Activated B cell treated with CpG ODN at 0.5 μM for 24 hours (primary cell): ENCODE results near the gene ANAPC13. TPM values are rescaled to one million over a fixed set of nuclear protein-coding genes. Genes with fewer than 3 reads are reported as not detected.

ENCODE experiments used
- ATAC-seq: fragments of 200-7000 bp; cut with Tn5 transposase; one replicate; pipeline ENCODE4 v1.10.0; 2021; ENCODE audit warnings: low read depth, mild to moderate bottlenecking, moderate library complexity
- CTCF ChIA-PET: fragments of 350-600 bp; sonication (Branson Sonifier 250); formaldehyde crosslinking; loops from one replicate; lab custom pipeline; 2021; ENCODE audit warnings: antibody characterized with exemption; lab: Charles Lee
- POLR2A ChIA-PET: fragments of 350-600 bp; sonication (Branson Sonifier 250); formaldehyde crosslinking; loops from one replicate; lab custom pipeline; 2021; ENCODE audit warnings: antibody characterized with exemption; lab: Charles Lee
- DNase-seq: peaks from one replicate; pipeline ENCODE4 v3.0.0; 2022
- H3K27ac Mint-ChIP-seq: one replicate; pipeline ENCODE4 v1.8.0; 2020; ENCODE audit warnings: mixed read lengths
- H3K27me3 Mint-ChIP-seq: one replicate; pipeline ENCODE4 v1.8.0; 2021; ENCODE audit warnings: mixed read lengths
- H3K36me3 Mint-ChIP-seq: one replicate; pipeline ENCODE4 v1.8.0; 2021; ENCODE audit warnings: low read depth, mixed read lengths
- H3K4me1 Mint-ChIP-seq: one replicate; pipeline ENCODE4 v1.8.0; 2021; ENCODE audit warnings: mixed read lengths
- H3K4me3 Mint-ChIP-seq: one replicate; pipeline ENCODE4 v1.8.0; 2020; ENCODE audit warnings: mild to moderate bottlenecking, mixed read lengths
- H3K9me3 Mint-ChIP-seq: one replicate; pipeline ENCODE4 v1.8.0; 2020; ENCODE audit warnings: mixed read lengths
- CTCF ChIP-seq: fragments of 200-600 bp; IDR thresholded peaks from one replicate; pipeline ENCODE4 v1.8.0; 2022; ENCODE audit warnings: antibody characterized with exemption, mild to moderate bottlenecking
- intact Hi-C: fragments of 100-400 bp; cut with micrococcal nuclease; formaldehyde crosslinking; loops from one replicate; pipeline ENCODE4 v1.15.1; 2024
- total RNA-seq: library from RNA; stranded (reverse); gene quantifications from 2 replicates; pipeline ENCODE4 v1.2.3, GENCODE V29; 2022

ANAPC13 gene, protein sequence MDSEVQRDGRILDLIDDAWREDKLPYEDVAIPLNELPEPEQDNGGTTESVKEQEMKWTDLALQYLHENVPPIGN
- 27.5 and 31.3 TPM in 2 replicates for total RNA-seq

GRCh38 chr3:134485718-134486576, at the start of gene ANAPC13, which contains the start of gene CEP63:
Gene ANAPC13 (minus strand): TSS chr3:134485985. CDS start chr3:134482904, 3,081 bp downstream.
Gene CEP63 (plus strand): TSS chr3:134486057. CDS start chr3:134495321, 9,264 bp downstream.
- Mint-ChIP-seq H3K36me3 (peaks cover 32% of the 10 kb centered on the region), H3K27me3 (no peaks in the 10 kb centered on the region), H3K27ac (peak within 1 kb of the TSS; percentile 98), H3K9me3 (peaks cover 3% of the 10 kb centered on the region), H3K4me3 (peak within 1 kb of the TSS; percentile 99), H3K4me1 (peaks cover 51% of the 10 kb centered on the region)
- ATAC-seq = peak; percentile 82
- no peak for TF ChIP-seq CTCF
- intact Hi-C loops = loop anchor here (1.0 to 10.0 kb wide), 10 partner anchors 236 to 1825 kb away; partner anchors contain the start of genes MSL2, NPHP3, PCCB and PPP2R3A
- ChIA-PET POLR2A (interaction anchor here (0.6 to 3.0 kb wide), 12 partner anchors 9 to 1840 kb away, joined by 3 to 16 read pairs (median 6); partner anchors contain the start of genes CDV3 and RYK), CTCF (interaction anchor here (1.2 to 3.9 kb wide), 5 partner anchors 9 to 273 kb away, joined by 3 to 25 read pairs (median 3); no protein-coding TSS in a partner anchor)
- peak; percentile 84 for DNase-seq

- Mint-ChIP-seq H3K4me3 (no peak overlapping the region), H3K4me1 (no peaks in the 10 kb centered on the region), H3K36me3 (peaks cover 43% of the 10 kb centered on the region), H3K27me3 (no peaks in the 10 kb centered on the region), H3K9me3 (no peaks in the 10 kb centered on the region), H3K27ac (no peak overlapping the region)
- ChIA-PET CTCF (no interaction called here), POLR2A (no interaction called here)
- intact Hi-C loops = no loop called here
- DNase-seq = no peak
- TF ChIP-seq CTCF = no peak
- no peak for ATAC-seq
Measured at GRCh38 chr3:134535186-134535970, 49.6 kb upstream of the ANAPC13 start.

DNA sequence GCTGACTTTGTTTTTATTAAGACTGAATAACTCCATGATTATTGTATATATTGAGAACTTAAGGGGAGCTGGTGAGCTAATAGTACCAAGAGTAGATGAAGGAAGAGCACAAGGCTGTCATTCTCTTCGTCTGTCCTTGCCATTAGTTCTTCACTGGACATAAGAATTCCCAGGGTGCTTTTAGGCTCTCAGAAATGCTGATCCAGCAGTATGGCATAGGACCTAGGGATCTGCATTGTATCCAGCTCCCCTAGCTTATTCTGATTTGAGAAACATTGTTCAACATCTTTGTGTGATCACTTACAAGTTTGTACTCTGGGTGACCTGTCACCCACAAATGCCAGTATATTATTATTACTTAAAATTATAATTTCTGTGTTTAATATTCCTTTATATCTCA, 47.7 kb upstream of the ANAPC13 start:
- ChIA-PET CTCF (no interaction called here), POLR2A (no interaction called here)
- ATAC-seq = no peak
- no peaks in the 10 kb centered on the region for H3K4me1 Mint-ChIP-seq
- H3K36me3 Mint-ChIP-seq = peaks cover 35% of the 10 kb centered on the region
- H3K27me3 Mint-ChIP-seq = no peaks in the 10 kb centered on the region
- no peak overlapping the region for H3K4me3 Mint-ChIP-seq
- no peaks in the 10 kb centered on the region for H3K9me3 Mint-ChIP-seq
- DNase-seq = no peak
- TF ChIP-seq CTCF = no peak
- no peak overlapping the region for H3K27ac Mint-ChIP-seq
- intact Hi-C loops = no loop called here

- Mint-ChIP-seq H3K4me1 (peaks cover 2% of the 10 kb centered on the region), H3K9me3 (peaks cover 25% of the 10 kb centered on the region), H3K27ac (no peak overlapping the region), H3K4me3 (no peak overlapping the region), H3K36me3 (peaks cover 49% of the 10 kb centered on the region), H3K27me3 (no peaks in the 10 kb centered on the region)
- TF ChIP-seq CTCF = no peak
- ATAC-seq = no peak
- POLR2A ChIA-PET = no interaction called here
- no peak for DNase-seq
- intact Hi-C loops = no loop called here
- CTCF ChIA-PET = no interaction called here
Measured at GRCh38 chr3:134527538-134528186, 41.9 kb upstream of the ANAPC13 start.
